GM23338 (cell line): ENCODE measurements around the gene TMEM132D.

Experiments used
- CREB1 ChIP-seq: fragments of 250-450 bp; sonication (Bioruptor Pico); IDR thresholded peaks from 2 replicates; pipeline ENCODE4 v1.5.0; 2020; ENCODE audit warnings: low read depth, mild to moderate bottlenecking, moderate library complexity
- CTCF ChIP-seq, 2 experiments: fragments of 200-600 bp in 1 of 2; sonication (generic) in 1 of 2; conservative IDR thresholded peaks; 2 replicates each; pipeline versions ENCODE4 v1.5.1 to v1.6.1; 2016 to 2017; ENCODE audit warnings: antibody characterized with exemption in 2 of 2, low read depth in 2 of 2, mild to moderate bottlenecking in 2 of 2, moderate library complexity in 1 of 2
- EZH2 ChIP-seq: fragments of 200-600 bp; sonication (generic); IDR thresholded peaks from one replicate; pipeline ENCODE4 v1.8.0; 2017; ENCODE audit warnings: antibody characterized with exemption, mild to moderate bottlenecking, low read depth; ENCODE audit not compliant: unreplicated experiment
- EZH2phosphoT487 ChIP-seq: fragments of 200-600 bp; sonication (generic); IDR thresholded peaks from one replicate; pipeline ENCODE4 v1.8.1; 2018; ENCODE audit warnings: antibody characterized with exemption; ENCODE audit not compliant: unreplicated experiment
- POLR2AphosphoS5 ChIP-seq: IDR thresholded peaks from 2 replicates; pipeline ENCODE4 v1.6.1; 2016; ENCODE audit warnings: antibody characterized with exemption, low read depth
- REST ChIP-seq: IDR thresholded peaks from one replicate; pipeline ENCODE4 v1.6.1; 2018; ENCODE audit warnings: antibody characterized with exemption; ENCODE audit not compliant: unreplicated experiment
- STAT1 ChIP-seq: IDR thresholded peaks from one replicate; pipeline ENCODE4 v1.6.1; 2016; ENCODE audit warnings: antibody characterized with exemption; ENCODE audit not compliant: unreplicated experiment
- ZNF114 ChIP-seq: fragments of 250-450 bp; sonication (Bioruptor Pico); IDR thresholded peaks from 2 replicates; pipeline ENCODE4 v1.5.0; 2020; ENCODE audit warnings: mild to moderate bottlenecking, moderate library complexity

GRCh38 chr12:129296671-129297070, 607.2 kb downstream of the TMEM132D start:
- TF ChIP-seq CTCF (conservative IDR thresholded peaks at IDR 0.05; ENCODE audit: low read depth in 2 of 2) (no peak), REST (no peak), POLR2AphosphoS5 (no peak), EZH2 (no peak), STAT1 (no peak), EZH2phosphoT487 (no peak), CREB1 (CRISPR knock-in tag) (no peak), ZNF114 (CRISPR knock-in tag) (no peak)
